ENCODE measurements around the gene DNAJA4.

GRCh38 chr15:78229431-78230406 is 34.6 kb upstream of the DNAJA4 start:
- TF ChIP-seq MLX (CRISPR knock-in tag; conservative IDR thresholded peaks at IDR 0.05) (no peak), IRF9 (tag; IDR thresholded peaks at IDR 0.05) (no peak), ZNF384 (IDR thresholded peaks at IDR 0.05; ENCODE audit: low read depth, low read length) (no peak), IRF1 (CRISPR knock-in tag; IDR thresholded peaks at IDR 0.05; ENCODE audit: borderline replicate concordance) (no peak), HMG20B (CRISPR knock-in tag; IDR thresholded peaks at IDR 0.05) (no peak), HDAC2 (IDR thresholded peaks at IDR 0.05) (no peak), SMC3 (conservative IDR thresholded peaks at IDR 0.05; ENCODE audit: insufficient read depth, low read depth, low read length) (no peak), NR3C1 (CRISPR knock-in tag; IDR thresholded peaks at IDR 0.05) (no peak)

Data from K562 (cell line).